KMS-11 (cell line): Measurements from ENCODE around the gene GTPBP4.

Source experiments
- H2AFZ ChIP-seq: fragments of 200-600 bp; sonication (generic); 2 replicates; pipeline ENCODE4 v1.6.1; 2016; ENCODE audit warnings: antibody characterized with exemption, mixed run types, low read depth
- H3K27ac ChIP-seq: fragments of 200-600 bp; sonication (generic); 2 replicates; pipeline ENCODE4 v1.6.1; 2016; ENCODE audit warnings: mild to moderate bottlenecking, mixed run types
- H3K27me3 ChIP-seq: fragments of 200-600 bp; sonication (generic); 2 replicates; pipeline ENCODE4 v1.6.1; 2017; ENCODE audit warnings: mild to moderate bottlenecking, low read depth, mixed run types, moderate library complexity; ENCODE audit not compliant: insufficient read depth
- H3K36me3 ChIP-seq: fragments of 200-600 bp; sonication (generic); 2 replicates; pipeline ENCODE4 v1.6.1; 2017; ENCODE audit warnings: mild to moderate bottlenecking, mixed run types; ENCODE audit not compliant: insufficient read depth
- H3K4me1 ChIP-seq: fragments of 200-600 bp; sonication (generic); 2 replicates; pipeline ENCODE4 v1.6.1; 2016; ENCODE audit warnings: mild to moderate bottlenecking, low read depth, mixed run types; ENCODE audit not compliant: poor library complexity, severe bottlenecking
- H3K4me2 ChIP-seq: fragments of 200-600 bp; sonication (generic); 2 replicates; pipeline ENCODE4 v1.7.0; 2016; ENCODE audit warnings: mild to moderate bottlenecking, mixed run types
- H3K4me3 ChIP-seq: fragments of 200-600 bp; sonication (generic); IDR thresholded peaks from 2 replicates; pipeline ENCODE4 v1.6.1; 2017; ENCODE audit warnings: low read depth, low read length, mixed read lengths; ENCODE audit not compliant: insufficient read depth
- H3K79me2 ChIP-seq: fragments of 200-600 bp; sonication (generic); 2 replicates; pipeline ENCODE4 v1.6.1; 2016; ENCODE audit warnings: low read depth, mixed run types; ENCODE audit not compliant: insufficient read depth
- H3K9ac ChIP-seq: fragments of 200-600 bp; sonication (generic); 2 replicates; pipeline ENCODE4 v1.6.1; 2016; ENCODE audit warnings: mild to moderate bottlenecking, mixed run types
- H4K20me1 ChIP-seq: fragments of 200-600 bp; sonication (generic); 2 replicates; pipeline ENCODE4 v1.6.1; 2016; ENCODE audit warnings: mild to moderate bottlenecking, mixed run types; ENCODE audit not compliant: insufficient read depth
- CTCF ChIP-seq: fragments of 200-600 bp; sonication (generic); conservative IDR thresholded peaks from 2 replicates; pipeline ENCODE4 v1.6.1; 2017; ENCODE audit warnings: low read depth, mild to moderate bottlenecking, antibody characterized with exemption, low read length, moderate library complexity, mixed read lengths

The GTPBP4 gene

GRCh38 chr10:1022413-1022812 lies 34.2 kb downstream of the GTPBP4 start:
- no peaks in the 10 kb centered on the region for H3K27me3 ChIP-seq
- H4K20me1 ChIP-seq: no peaks in the 10 kb centered on the region
- H3K9ac ChIP-seq: no peak overlapping the region
- H3K4me3 ChIP-seq: no peak overlapping the region
- peaks cover 5% of the 10 kb centered on the region; the same call in 1 of the 2 replicates for H3K36me3 ChIP-seq
- H3K27ac ChIP-seq: no peak overlapping the region
- H3K4me2 ChIP-seq: no peak overlapping the region
- no peak for TF ChIP-seq CTCF
- H3K4me1 ChIP-seq: no peaks in the 10 kb centered on the region
- H3K79me2 ChIP-seq: no peaks in the 10 kb centered on the region
- no peak overlapping the region for H2AFZ ChIP-seq

GRCh38 chr10:1024103-1024502 lies 35.9 kb downstream of the GTPBP4 start:
- no peaks in the 10 kb centered on the region for H3K27me3 ChIP-seq
- no peaks in the 10 kb centered on the region for H3K4me1 ChIP-seq
- no peak for TF ChIP-seq CTCF
- H2AFZ ChIP-seq: no peak overlapping the region
- no peak overlapping the region for H3K27ac ChIP-seq
- no peaks in the 10 kb centered on the region; the same call in 1 of the 2 replicates for H3K36me3 ChIP-seq
- H3K4me2 ChIP-seq: no peak overlapping the region
- H4K20me1 ChIP-seq: no peaks in the 10 kb centered on the region
- H3K79me2 ChIP-seq: no peaks in the 10 kb centered on the region
- H3K4me3 ChIP-seq: no peak overlapping the region
- H3K9ac ChIP-seq: no peak overlapping the region

GRCh38 chr10:1025683-1026082 lies 37.4 kb downstream of the GTPBP4 start, which contains the start of gene IDI2:
IDI2 (minus strand) TSS chr10:1025859; CDS start chr10:1024723, 1,136 bp downstream.
- Histone ChIP-seq H4K20me1 (no peaks in the 10 kb centered on the region), H3K4me2 (no peak within 1 kb of the TSS), H3K27me3 (no peaks in the 10 kb centered on the region), H3K27ac (no peak within 1 kb of the TSS), H3K4me1 (no peaks in the 10 kb centered on the region), H3K4me3 (no peak within 1 kb of the TSS), H3K36me3 (no peaks in the 10 kb centered on the region), H3K9ac (no peak within 1 kb of the TSS), H2AFZ (no peak within 1 kb of the TSS), H3K79me2 (no peaks in the 10 kb centered on the region)
- TF ChIP-seq CTCF: no peak

- TF ChIP-seq CTCF: no peak
- Histone ChIP-seq H3K36me3 (no peaks in the 10 kb centered on the region), H3K4me2 (no peak overlapping the region), H3K27ac (no peak overlapping the region), H3K9ac (no peak overlapping the region), H3K4me1 (no peaks in the 10 kb centered on the region), H3K27me3 (no peaks in the 10 kb centered on the region), H4K20me1 (no peaks in the 10 kb centered on the region), H2AFZ (no peak overlapping the region), H3K79me2 (no peaks in the 10 kb centered on the region), H3K4me3 (no peak overlapping the region)
Measured at GRCh38 chr10:1026578-1026977, 38.3 kb downstream of the GTPBP4 start.

GRCh38 chr10:1029838-1030237 lies 41.6 kb downstream of the GTPBP4 start:
- Histone ChIP-seq H3K36me3 (no peaks in the 10 kb centered on the region), H3K27ac (no peak overlapping the region), H3K79me2 (no peaks in the 10 kb centered on the region), H3K4me3 (no peak overlapping the region), H3K9ac (no peak overlapping the region), H3K4me1 (no peaks in the 10 kb centered on the region), H3K27me3 (no peaks in the 10 kb centered on the region), H3K4me2 (no peak overlapping the region), H2AFZ (no peak overlapping the region), H4K20me1 (no peaks in the 10 kb centered on the region)
- no peak for TF ChIP-seq CTCF
